ENCODE measurements around the gene CCDC177. TPM values are rescaled to one million over a fixed set of nuclear protein-coding genes. Genes with fewer than 3 reads are reported as not detected.
A peak's percentile ranks its signal among the peaks of the same experiment; 100 is the strongest.

CCDC177 gene
- total and polyA plus RNA-seq, 7 donors = not detected

- DNase-seq = no peak
- intact Hi-C loops (cut with DNase I) = no loop called here
- Histone ChIP-seq H3K27me3 (ENCODE audit: insufficient read depth in 3 of 3, low read length in 2 of 3) (no peaks in the 10 kb centered on the region), H3K27ac (no peak overlapping the region), H3K4me1 (no peaks in the 10 kb centered on the region), H3K36me3 (ENCODE audit: insufficient read depth in 1 of 2, low read depth in 1 of 2) (no peaks in the 10 kb centered on the region), H3K9me3 (no peaks in the 10 kb centered on the region), H3K4me3 (no peak overlapping the region)
- ATAC-seq = no peak
- TF ChIP-seq, protein P1, sequence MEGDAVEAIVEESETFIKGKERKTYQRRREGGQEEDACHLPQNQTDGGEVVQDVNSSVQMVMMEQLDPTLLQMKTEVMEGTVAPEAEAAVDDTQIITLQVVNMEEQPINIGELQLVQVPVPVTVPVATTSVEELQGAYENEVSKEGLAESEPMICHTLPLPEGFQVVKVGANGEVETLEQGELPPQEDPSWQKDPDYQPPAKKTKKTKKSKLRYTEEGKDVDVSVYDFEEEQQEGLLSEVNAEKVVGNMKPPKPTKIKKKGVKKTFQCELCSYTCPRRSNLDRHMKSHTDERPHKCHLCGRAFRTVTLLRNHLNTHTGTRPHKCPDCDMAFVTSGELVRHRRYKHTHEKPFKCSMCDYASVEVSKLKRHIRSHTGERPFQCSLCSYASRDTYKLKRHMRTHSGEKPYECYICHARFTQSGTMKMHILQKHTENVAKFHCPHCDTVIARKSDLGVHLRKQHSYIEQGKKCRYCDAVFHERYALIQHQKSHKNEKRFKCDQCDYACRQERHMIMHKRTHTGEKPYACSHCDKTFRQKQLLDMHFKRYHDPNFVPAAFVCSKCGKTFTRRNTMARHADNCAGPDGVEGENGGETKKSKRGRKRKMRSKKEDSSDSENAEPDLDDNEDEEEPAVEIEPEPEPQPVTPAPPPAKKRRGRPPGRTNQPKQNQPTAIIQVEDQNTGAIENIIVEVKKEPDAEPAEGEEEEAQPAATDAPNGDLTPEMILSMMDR (IDR thresholded peaks at IDR 0.05) = no peak
- 91 to 96% (median 94%) methylated on average over 6 of the region's 6 CpGs for WGBS, 3 donors
Measured at GRCh38 chr14:69594846-69595245, 20.2 kb upstream of the CCDC177 start.

DNA sequence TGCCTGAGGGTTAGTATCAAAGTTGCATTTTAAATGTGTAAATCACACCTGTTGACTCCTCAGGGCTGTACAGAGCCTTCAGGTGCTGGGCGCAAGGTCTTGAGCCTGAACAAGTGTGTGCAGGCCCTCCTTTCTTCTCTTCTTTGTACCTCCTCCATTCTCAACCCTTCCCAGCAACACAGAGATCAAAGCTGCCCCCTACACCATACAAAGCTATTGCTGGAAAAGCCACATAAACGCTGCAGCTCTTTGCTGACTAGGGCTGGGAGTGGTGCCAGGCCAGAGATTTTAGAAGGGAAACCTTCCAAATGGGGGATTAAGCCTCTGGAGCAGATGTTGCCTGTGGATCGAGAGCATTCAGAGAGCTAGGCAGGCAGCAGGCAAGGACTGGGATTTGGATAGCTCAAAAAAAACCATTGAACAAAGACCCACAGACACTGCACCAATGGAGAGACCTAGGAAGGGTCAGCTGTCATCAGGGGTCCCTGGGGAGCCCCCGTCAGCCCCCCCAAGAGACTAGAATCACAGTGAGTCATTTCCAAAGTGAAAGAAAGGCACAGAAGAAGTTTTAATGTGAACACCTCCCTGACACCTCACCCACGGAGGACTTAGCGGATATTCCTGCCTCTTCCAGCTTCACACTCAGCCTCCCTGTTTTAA lies 18.5 kb upstream of the CCDC177 start:
- no peak overlapping the region for H3K4me3 ChIP-seq
- 28 to 34% (median 29%) methylated on average over 6 of the region's 6 CpGs for WGBS, 3 donors
- intact Hi-C loops (cut with DNase I) = no loop called here
- H3K27me3 ChIP-seq (ENCODE audit: insufficient read depth in 3 of 3, low read length in 2 of 3) = no peaks in the 10 kb centered on the region
- ATAC-seq = peak in 3 of 4 donors; percentile 36 to 48 (median 38)
- no peak overlapping the region for H3K27ac ChIP-seq
- TF ChIP-seq, protein P1 (IDR thresholded peaks at IDR 0.05) = no peak
- H3K36me3 ChIP-seq (ENCODE audit: insufficient read depth in 1 of 2, low read depth in 1 of 2) = no peaks in the 10 kb centered on the region
- H3K9me3 ChIP-seq = no peaks in the 10 kb centered on the region
- no peaks in the 10 kb centered on the region for H3K4me1 ChIP-seq
- DNase-seq = peak; percentile 41 to 64

DNA sequence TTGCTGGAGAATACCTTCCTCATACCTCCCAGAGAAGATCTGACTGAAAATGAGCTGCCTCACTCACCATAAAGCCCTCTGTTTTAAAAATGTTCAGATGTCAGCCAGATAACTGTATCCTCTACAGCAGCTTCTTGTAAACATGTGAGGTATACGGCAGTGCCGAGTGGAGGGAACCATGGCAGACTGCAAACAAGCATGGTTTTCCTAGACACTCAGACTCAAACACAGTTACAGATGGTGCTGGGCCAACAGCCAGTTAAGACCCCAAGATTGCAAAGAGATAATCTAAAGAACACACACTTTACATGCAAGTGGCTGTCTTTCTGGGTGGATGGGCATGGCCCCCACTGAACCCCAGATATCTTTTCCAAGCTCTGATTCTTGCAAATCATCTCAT lies 16.6 kb upstream of the CCDC177 start:
- 91 to 98% (median 92%) methylated on average over 2 of the region's 2 CpGs for WGBS, 3 donors
- no peaks in the 10 kb centered on the region for H3K36me3 ChIP-seq (ENCODE audit: insufficient read depth in 1 of 2, low read depth in 1 of 2)
- no peaks in the 10 kb centered on the region for H3K27me3 ChIP-seq (ENCODE audit: insufficient read depth in 3 of 3, low read length in 2 of 3)
- no peaks in the 10 kb centered on the region for H3K9me3 ChIP-seq
- TF ChIP-seq, protein P1 (IDR thresholded peaks at IDR 0.05) = no peak
- no peak for DNase-seq
- H3K4me1 ChIP-seq = no peaks in the 10 kb centered on the region
- no peak overlapping the region for H3K27ac ChIP-seq
- intact Hi-C loops (cut with DNase I) = no loop called here
- ATAC-seq = no peak
- H3K4me3 ChIP-seq = no peak overlapping the region

GRCh38 chr14:69587389-69587788 lies 12.7 kb upstream of the CCDC177 start:
- DNase-seq (no peak), ATAC-seq (no peak)
- H3K27me3 ChIP-seq (ENCODE audit: insufficient read depth in 3 of 3, low read length in 2 of 3) = no peaks in the 10 kb centered on the region
- no peak overlapping the region for H3K4me3 ChIP-seq
- TF ChIP-seq, protein P1 (IDR thresholded peaks at IDR 0.05) = no peak
- H3K4me1 ChIP-seq = peaks cover 5% of the 10 kb centered on the region
- no peaks in the 10 kb centered on the region for H3K36me3 ChIP-seq (ENCODE audit: insufficient read depth in 1 of 2, low read depth in 1 of 2)
- 69% methylated on average over 8 of the region's 8 CpGs for WGBS, 3 donors
- intact Hi-C loops (cut with DNase I) = loop anchor here in 1 of 2 donors (5.0 kb wide), 1 partner anchor 140 kb away; no protein-coding TSS in a partner anchor
- H3K27ac ChIP-seq = no peak overlapping the region
- no peaks in the 10 kb centered on the region for H3K9me3 ChIP-seq

DNA sequence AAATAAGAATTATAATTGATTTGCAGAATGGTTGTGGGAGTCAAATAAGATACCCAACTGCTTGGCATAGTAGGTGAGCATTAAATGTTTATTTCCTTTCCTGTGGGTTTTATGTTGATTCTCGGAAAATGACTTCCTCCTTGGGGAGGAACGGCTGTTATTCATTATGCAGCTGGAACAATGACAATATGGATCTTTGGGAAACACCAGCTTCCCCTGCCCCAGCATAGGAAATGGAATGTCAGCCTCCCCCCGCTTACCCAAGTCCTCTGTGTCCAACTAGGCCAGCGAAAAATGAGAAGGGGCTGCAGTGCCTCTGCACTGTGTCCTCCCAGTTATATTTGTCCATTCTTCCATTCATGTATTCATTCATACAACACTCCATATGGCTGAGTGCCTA lies 11.7 kb upstream of the CCDC177 start:
- TF ChIP-seq, protein P1 (IDR thresholded peaks at IDR 0.05) = no peak
- intact Hi-C loops (cut with DNase I) = loop anchor here in 1 of 2 donors (5.0 kb wide), 1 partner anchor 141 kb away; no protein-coding TSS in a partner anchor
- Histone ChIP-seq H3K27ac (no peak overlapping the region), H3K36me3 (ENCODE audit: insufficient read depth in 1 of 2, low read depth in 1 of 2) (no peaks in the 10 kb centered on the region), H3K27me3 (ENCODE audit: insufficient read depth in 3 of 3, low read length in 2 of 3) (no peaks in the 10 kb centered on the region), H3K4me3 (no peak overlapping the region), H3K9me3 (no peaks in the 10 kb centered on the region), H3K4me1 (peaks cover 9% of the 10 kb centered on the region)
- WGBS, 3 donors = 58 to 73% (median 67%) methylated on average over 4 of the region's 4 CpGs
- no peak for ATAC-seq
- DNase-seq = no peak
